PC-9 (cell line): Measurements from ENCODE around the gene VIM. TPM values are rescaled to one million over a fixed set of nuclear protein-coding genes. Genes with fewer than 3 reads are reported as not detected.

Experiments used
- BruUV-seq: library from RNA; stranded (reverse); fragments of 400-500 nt; replicated peaks from 2 replicates; lab custom pipeline; 2021; lab: Mats Ljungman, UMichigan
- CTCF ChIA-PET: fragments of 300-600 bp; sonication (Branson Sonifier 250); formaldehyde crosslinking; loops from one replicate; lab custom pipeline; 2022; ENCODE audit warnings: antibody characterized with exemption; lab: Charles Lee
- POLR2A ChIA-PET: fragments of 300-600 bp; sonication (Branson Sonifier 250); formaldehyde crosslinking; loops from one replicate; lab custom pipeline; 2022; ENCODE audit warnings: antibody characterized with exemption; ENCODE audit not compliant: unreplicated experiment; lab: Charles Lee
- DNase-seq, 2 experiments: peaks; one replicate each; pipeline versions ENCODE4 v3.0.0 to v3.0.0-alpha.2; 2015 to 2022; ENCODE audit warnings: mixed read lengths in 1 of 2
- H2AFZ ChIP-seq: fragments of 200-600 bp; sonication (generic); 2 replicates; pipeline ENCODE4 v1.8.1; 2017; ENCODE audit warnings: antibody characterized with exemption
- H3F3A ChIP-seq: fragments of 200-600 bp; sonication (generic); 2 replicates; pipeline ENCODE4 v1.8.1; 2017; ENCODE audit warnings: antibody characterized with exemption, mild to moderate bottlenecking, low read depth; ENCODE audit not compliant: insufficient read depth
- H3K27ac ChIP-seq: fragments of 200-600 bp; sonication (generic); 2 replicates; pipeline ENCODE4 v1.6.1; 2016; ENCODE audit warnings: mixed run types
- H3K27me3 ChIP-seq: fragments of 200-600 bp; sonication (generic); 2 replicates; pipeline ENCODE4 v1.6.1; 2016; ENCODE audit warnings: low read depth, mixed run types; ENCODE audit not compliant: insufficient read depth
- H3K36me3 ChIP-seq: fragments of 200-600 bp; sonication (generic); 2 replicates; pipeline ENCODE4 v1.6.1; 2016; ENCODE audit warnings: low read depth, mixed run types
- H3K4me1 ChIP-seq: fragments of 200-600 bp; sonication (generic); replicated peaks from 2 replicates; pipeline ENCODE4 v1.6.1; 2016; ENCODE audit warnings: mixed run types; ENCODE audit not compliant: insufficient read depth
- H3K4me2 ChIP-seq: fragments of 200-600 bp; sonication (generic); 2 replicates; pipeline ENCODE4 v1.6.1; 2017; ENCODE audit warnings: mixed run types
- H3K4me3 ChIP-seq: fragments of 200-600 bp; sonication (generic); 2 replicates; pipeline ENCODE4 v1.6.1; 2016; ENCODE audit warnings: mixed run types
- H3K79me2 ChIP-seq: fragments of 200-600 bp; sonication (generic); 2 replicates; pipeline ENCODE4 v1.6.1; 2017; ENCODE audit warnings: low read depth, mixed run types
- H3K9me2 ChIP-seq: fragments of 200-600 bp; sonication (generic); 2 replicates; pipeline ENCODE4 v1.8.1; 2017; ENCODE audit warnings: mild to moderate bottlenecking; ENCODE audit not compliant: insufficient read depth
- H3K9me3 ChIP-seq: fragments of 200-600 bp; sonication (generic); 2 replicates; pipeline ENCODE4 v1.8.1; 2016; ENCODE audit warnings: low read depth; ENCODE audit not compliant: insufficient read depth
- H4K20me1 ChIP-seq: fragments of 200-600 bp; sonication (generic); 2 replicates; pipeline ENCODE4 v1.8.1; 2017; ENCODE audit not compliant: insufficient read depth
- CTCF ChIP-seq: fragments of 200-600 bp; sonication (generic); conservative IDR thresholded peaks from 2 replicates; pipeline ENCODE4 v1.6.1; 2017; ENCODE audit warnings: mixed run types, antibody characterized with exemption, mild to moderate bottlenecking, moderate library complexity
- EZH2 ChIP-seq: fragments of 200-600 bp; sonication (generic); IDR thresholded peaks from 2 replicates; pipeline ENCODE4 v1.8.0; 2017; ENCODE audit warnings: antibody characterized with exemption, low read depth
- intact Hi-C: fragments of 100-400 bp; cut with micrococcal nuclease; formaldehyde crosslinking; loops from one replicate; pipeline ENCODE4 v1.10.0; 2022; ENCODE audit not compliant: unreplicated experiment
- total RNA-seq: library from RNA; stranded (reverse); gene quantifications from 2 replicates; pipeline ENCODE4 v1.2.3, GENCODE V29; 2021

Gene VIM
- total RNA-seq, 1 experiment from 2014 or later, result 14.8 TPM

GRCh38 chr10:17217631-17218232, 10.3 kb upstream of the VIM start:
- no peak for DNase-seq
- POLR2A ChIA-PET, result no interaction called here

GRCh38 chr10:17219024-17219423, 9.0 kb upstream of the VIM start:
- H3K79me2 ChIP-seq, result no peaks in the 10 kb centered on the region
- no peaks in the 10 kb centered on the region for H3K36me3 ChIP-seq
- ChIA-PET CTCF (no interaction called here), POLR2A (no interaction called here)
- no peak overlapping the region for H3K4me3 ChIP-seq
- H4K20me1 ChIP-seq, result no peaks in the 10 kb centered on the region
- DNase-seq, result no peak
- no peak overlapping the region for H2AFZ ChIP-seq
- H3K4me2 ChIP-seq, result no peak overlapping the region
- H3K27me3 ChIP-seq, result no peaks in the 10 kb centered on the region
- intact Hi-C loops, result no loop called here
- H3K4me1 ChIP-seq, result peaks cover 28% of the 10 kb centered on the region
- no peaks in the 10 kb centered on the region for H3K9me2 ChIP-seq
- no peak overlapping the region for H3K27ac ChIP-seq
- H3K9me3 ChIP-seq, result no peaks in the 10 kb centered on the region
- peaks cover 19% of the 10 kb centered on the region for H3F3A ChIP-seq
- no peak for TF ChIP-seq EZH2
- TF ChIP-seq CTCF, result no peak
- no TSS peak for BruUV-seq

More at GRCh38 chr10:17217631-17218232, 10.3 kb upstream of the VIM start:
- H3K4me2 ChIP-seq, result no peak overlapping the region
- H3K27me3 ChIP-seq, result no peaks in the 10 kb centered on the region
- H2AFZ ChIP-seq, result no peak overlapping the region
- no peaks in the 10 kb centered on the region for H3K9me3 ChIP-seq
- no peaks in the 10 kb centered on the region for H4K20me1 ChIP-seq
- H3K79me2 ChIP-seq, result no peaks in the 10 kb centered on the region
- H3F3A ChIP-seq, result peaks cover 19% of the 10 kb centered on the region
- H3K27ac ChIP-seq, result no peak overlapping the region
- CTCF ChIA-PET, result no interaction called here
- H3K4me1 ChIP-seq, result peaks cover 35% of the 10 kb centered on the region
- H3K4me3 ChIP-seq, result no peak overlapping the region
- no TSS peak for BruUV-seq
- no peaks in the 10 kb centered on the region for H3K36me3 ChIP-seq
- no peak for TF ChIP-seq EZH2
- no peak for TF ChIP-seq CTCF
- intact Hi-C loops, result no loop called here
- H3K9me2 ChIP-seq, result no peaks in the 10 kb centered on the region

- Histone ChIP-seq H3F3A (peaks cover 15% of the 10 kb centered on the region), H3K79me2 (no peaks in the 10 kb centered on the region), H2AFZ (no peak overlapping the region), H4K20me1 (no peaks in the 10 kb centered on the region), H3K36me3 (no peaks in the 10 kb centered on the region), H3K4me3 (no peak overlapping the region), H3K4me2 (no peak overlapping the region), H3K9me3 (no peaks in the 10 kb centered on the region), H3K9me2 (no peaks in the 10 kb centered on the region), H3K4me1 (peaks cover 18% of the 10 kb centered on the region), H3K27ac (no peak overlapping the region), H3K27me3 (no peaks in the 10 kb centered on the region)
- DNase-seq, result peak in 1 of 2 experiments; percentile 63
- no TSS peak for BruUV-seq
- ChIA-PET CTCF (interaction anchor here (1.1 kb wide), 1 partner anchor 9 kb away, joined by 4 read pairs; no protein-coding TSS in a partner anchor), POLR2A (no interaction called here)
- no peak for TF ChIP-seq CTCF
- TF ChIP-seq EZH2, result no peak
- intact Hi-C loops, result no loop called here
Measured at GRCh38 chr10:17220652-17221100, 7.4 kb upstream of the VIM start.
